IPS-18a (cell line): Measurements from ENCODE around the gene MAML3.

ENCODE experiments used
- H3K27ac ChIP-seq: one replicate; pipeline ENCODE4 v1.5.1; 2013; ENCODE audit warnings: low read length
- H3K27me3 ChIP-seq: one replicate; pipeline ENCODE4 v1.6.1; 2013; ENCODE audit warnings: mild to moderate bottlenecking, low read length; ENCODE audit not compliant: control insufficient read depth, insufficient read depth
- H3K36me3 ChIP-seq: one replicate; pipeline ENCODE4 v1.6.1; 2013; ENCODE audit warnings: low read depth, low read length; ENCODE audit not compliant: control insufficient read depth
- H3K4me1 ChIP-seq: one replicate; pipeline ENCODE4 v1.6.1; 2013; ENCODE audit warnings: low read depth, low read length; ENCODE audit not compliant: control insufficient read depth
- H3K4me3 ChIP-seq: one replicate; pipeline ENCODE4 v1.5.1; 2013; ENCODE audit warnings: low read length
- H3K9ac ChIP-seq: one replicate; pipeline ENCODE4 v1.6.1; 2013; ENCODE audit warnings: mild to moderate bottlenecking, low read length, moderate library complexity
- H3K9me3 ChIP-seq: one replicate; pipeline ENCODE4 v1.6.1; 2013; ENCODE audit warnings: low read depth, low read length; ENCODE audit not compliant: control insufficient read depth

Gene MAML3

GRCh38 chr4:139978692-139979091 lies 175.3 kb downstream of the MAML3 start:
- H3K4me1 ChIP-seq, result no peaks in the 10 kb centered on the region
- no peak overlapping the region for H3K9ac ChIP-seq
- H3K27me3 ChIP-seq, result peaks cover 48% of the 10 kb centered on the region
- H3K36me3 ChIP-seq, result no peaks in the 10 kb centered on the region
- no peak overlapping the region for H3K4me3 ChIP-seq
- H3K27ac ChIP-seq, result no peak overlapping the region
- H3K9me3 ChIP-seq, result no peaks in the 10 kb centered on the region

GRCh38 chr4:139977838-139978609 lies 176.0 kb downstream of the MAML3 start:
- Histone ChIP-seq H3K4me1 (no peaks in the 10 kb centered on the region), H3K27ac (no peak overlapping the region), H3K36me3 (no peaks in the 10 kb centered on the region), H3K27me3 (peaks cover 55% of the 10 kb centered on the region), H3K4me3 (no peak overlapping the region), H3K9me3 (no peaks in the 10 kb centered on the region), H3K9ac (no peak overlapping the region)

- Histone ChIP-seq H3K27ac (no peak overlapping the region), H3K9me3 (no peaks in the 10 kb centered on the region), H3K36me3 (no peaks in the 10 kb centered on the region), H3K9ac (no peak overlapping the region), H3K4me1 (no peaks in the 10 kb centered on the region), H3K4me3 (no peak overlapping the region), H3K27me3 (peaks cover 77% of the 10 kb centered on the region)
Measured at GRCh38 chr4:139975830-139976272, 178.1 kb downstream of the MAML3 start.

DNA sequence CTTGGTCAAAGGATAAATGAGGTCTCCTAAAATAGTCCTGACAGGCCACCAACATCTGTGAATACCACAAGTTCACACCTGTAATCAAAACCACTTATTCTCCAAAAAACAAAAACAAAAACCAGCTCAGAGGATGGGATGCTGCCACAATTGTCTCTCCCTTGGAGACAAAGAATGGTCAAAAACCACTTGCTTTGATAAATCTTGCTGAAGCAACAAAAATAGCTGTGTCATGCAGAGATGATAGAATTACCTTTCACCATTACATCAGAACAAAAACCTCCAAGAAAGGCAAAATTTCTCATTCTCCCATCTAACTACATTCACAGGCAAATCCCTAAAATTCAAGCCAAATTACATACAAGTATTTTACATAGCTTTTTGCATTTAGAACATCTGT lies 180.4 kb downstream of the MAML3 start:
- H3K27ac ChIP-seq, result no peak overlapping the region
- peaks cover 95% of the 10 kb centered on the region for H3K27me3 ChIP-seq
- no peaks in the 10 kb centered on the region for H3K4me1 ChIP-seq
- no peak overlapping the region for H3K9ac ChIP-seq
- no peaks in the 10 kb centered on the region for H3K36me3 ChIP-seq
- no peaks in the 10 kb centered on the region for H3K9me3 ChIP-seq
- H3K4me3 ChIP-seq, result no peak overlapping the region

- H3K27me3 ChIP-seq, result peaks cover 93% of the 10 kb centered on the region
- no peak overlapping the region for H3K27ac ChIP-seq
- H3K4me3 ChIP-seq, result no peak overlapping the region
- no peaks in the 10 kb centered on the region for H3K9me3 ChIP-seq
- H3K9ac ChIP-seq, result no peak overlapping the region
- no peaks in the 10 kb centered on the region for H3K36me3 ChIP-seq
- H3K4me1 ChIP-seq, result no peaks in the 10 kb centered on the region
Measured at GRCh38 chr4:139973015-139973414, 181.0 kb downstream of the MAML3 start.

DNA sequence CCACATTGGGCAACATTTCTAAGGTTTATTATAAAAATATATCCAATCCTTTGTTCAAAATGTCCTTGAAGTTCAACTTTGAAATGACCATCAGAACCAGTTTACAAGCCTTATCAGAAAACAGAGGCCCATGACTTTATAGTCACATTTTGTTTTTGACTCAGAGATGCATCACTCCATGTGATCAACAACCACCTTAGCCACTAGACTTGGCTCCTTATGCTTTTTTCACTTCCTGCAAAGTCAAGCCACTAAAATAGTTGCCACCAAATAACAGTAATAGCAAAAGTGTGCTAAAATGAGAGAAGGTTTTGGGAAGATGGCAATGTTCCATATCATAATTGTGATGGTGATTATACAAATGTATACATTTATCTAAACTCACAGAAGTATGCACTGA lies 181.7 kb downstream of the MAML3 start:
- Histone ChIP-seq H3K4me1 (no peaks in the 10 kb centered on the region), H3K9me3 (no peaks in the 10 kb centered on the region), H3K36me3 (no peaks in the 10 kb centered on the region)

GRCh38 chr4:139971111-139971510 lies 182.9 kb downstream of the MAML3 start:
- H3K9me3 ChIP-seq, result no peaks in the 10 kb centered on the region
- no peaks in the 10 kb centered on the region for H3K36me3 ChIP-seq
- no peak overlapping the region for H3K9ac ChIP-seq
- H3K27ac ChIP-seq, result no peak overlapping the region
- no peaks in the 10 kb centered on the region for H3K4me1 ChIP-seq
- H3K4me3 ChIP-seq, result no peak overlapping the region
- H3K27me3 ChIP-seq, result peaks cover 79% of the 10 kb centered on the region

More for the DNA sequence above, 181.7 kb downstream of the MAML3 start:
- Histone ChIP-seq H3K9ac (no peak overlapping the region), H3K4me3 (no peak overlapping the region), H3K27me3 (peaks cover 91% of the 10 kb centered on the region), H3K27ac (no peak overlapping the region)

GRCh38 chr4:139969635-139970266 lies 184.2 kb downstream of the MAML3 start:
- Histone ChIP-seq H3K27me3 (peaks cover 66% of the 10 kb centered on the region), H3K36me3 (no peaks in the 10 kb centered on the region), H3K9ac (no peak overlapping the region), H3K27ac (no peak overlapping the region), H3K4me3 (no peak overlapping the region), H3K9me3 (no peaks in the 10 kb centered on the region), H3K4me1 (no peaks in the 10 kb centered on the region)

GRCh38 chr4:139968831-139969230 lies 185.2 kb downstream of the MAML3 start:
- Histone ChIP-seq H3K27ac (no peak overlapping the region), H3K27me3 (peaks cover 56% of the 10 kb centered on the region), H3K4me1 (no peaks in the 10 kb centered on the region), H3K36me3 (no peaks in the 10 kb centered on the region), H3K9ac (no peak overlapping the region), H3K9me3 (no peaks in the 10 kb centered on the region), H3K4me3 (no peak overlapping the region)

DNA sequence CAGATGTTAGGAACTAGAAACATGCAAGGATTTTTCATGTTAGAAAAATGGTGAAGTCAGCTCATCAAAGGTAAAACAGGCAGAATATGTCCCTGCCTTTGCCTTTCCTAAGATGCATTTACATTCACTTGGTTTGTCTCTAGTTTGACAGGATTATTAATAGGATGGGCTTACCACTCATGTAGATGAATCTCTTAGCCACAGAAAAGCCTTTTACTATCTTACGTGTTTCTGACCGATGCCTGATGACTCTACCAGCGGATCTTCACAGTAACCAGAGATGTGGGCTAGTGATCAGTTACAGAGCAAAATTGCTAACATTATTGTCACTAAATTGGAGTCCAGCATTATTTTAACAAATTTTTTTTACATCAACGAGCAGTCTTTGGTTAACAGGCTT lies 187.6 kb downstream of the MAML3 start:
- H3K27me3 ChIP-seq, result peaks cover 32% of the 10 kb centered on the region
- H3K4me1 ChIP-seq, result no peaks in the 10 kb centered on the region
- no peak overlapping the region for H3K27ac ChIP-seq

GRCh38 chr4:139965789-139966188 lies 188.2 kb downstream of the MAML3 start:
- no peaks in the 10 kb centered on the region for H3K9me3 ChIP-seq
- peaks cover 28% of the 10 kb centered on the region for H3K27me3 ChIP-seq
- H3K27ac ChIP-seq, result no peak overlapping the region
- no peaks in the 10 kb centered on the region for H3K4me1 ChIP-seq
- H3K4me3 ChIP-seq, result no peak overlapping the region
- no peak overlapping the region for H3K9ac ChIP-seq
- no peaks in the 10 kb centered on the region for H3K36me3 ChIP-seq

More for the DNA sequence above, 187.6 kb downstream of the MAML3 start:
- H3K36me3 ChIP-seq, result no peaks in the 10 kb centered on the region
- no peak overlapping the region for H3K9ac ChIP-seq
- H3K9me3 ChIP-seq, result no peaks in the 10 kb centered on the region
- no peak overlapping the region for H3K4me3 ChIP-seq

GRCh38 chr4:139963708-139964107 lies 190.3 kb downstream of the MAML3 start:
- no peak overlapping the region for H3K4me3 ChIP-seq
- H3K27ac ChIP-seq, result no peak overlapping the region
- no peaks in the 10 kb centered on the region for H3K9me3 ChIP-seq
- H3K36me3 ChIP-seq, result no peaks in the 10 kb centered on the region
- no peaks in the 10 kb centered on the region for H3K4me1 ChIP-seq
- no peak overlapping the region for H3K9ac ChIP-seq
- H3K27me3 ChIP-seq, result peaks cover 9% of the 10 kb centered on the region
